NCI-H2107 (cell line): ENCODE results near the gene SLC6A5.

Experiments used
- DNase-seq: peaks from one replicate; lab custom pipeline; 2025; lab: John Stamatoyannopoulos, UW

Gene SLC6A5

GRCh38 chr11:20621679-20622078 lies 22.3 kb downstream of the SLC6A5 start:
- DNase-seq, result no peak

- no peak for DNase-seq
These were observed 23.8 kb downstream of the SLC6A5 start for GRCh38 chr11:20623252-20623651.

GRCh38 chr11:20626279-20626678 lies 26.9 kb downstream of the SLC6A5 start:
- no peak for DNase-seq

GRCh38 chr11:20627026-20627425 lies 27.6 kb downstream of the SLC6A5 start:
- no peak for DNase-seq

- DNase-seq, result no peak
These were observed 28.3 kb downstream of the SLC6A5 start for GRCh38 chr11:20627701-20628100.

- DNase-seq, result no peak
These were observed 32.2 kb downstream of the SLC6A5 start for GRCh38 chr11:20631519-20632168.

- DNase-seq, result no peak
These were observed 32.7 kb downstream of the SLC6A5 start for GRCh38 chr11:20632169-20632532.

GRCh38 chr11:20634044-20634443 lies 34.6 kb downstream of the SLC6A5 start:
- no peak for DNase-seq

GRCh38 chr11:20634781-20635180 lies 35.4 kb downstream of the SLC6A5 start:
- no peak for DNase-seq

GRCh38 chr11:20638074-20638473 lies 38.7 kb downstream of the SLC6A5 start:
- no peak for DNase-seq

- no peak for DNase-seq
These were observed 40.3 kb downstream of the SLC6A5 start for GRCh38 chr11:20639688-20640087.

GRCh38 chr11:20640401-20640800 lies 41.0 kb downstream of the SLC6A5 start:
- no peak for DNase-seq

- DNase-seq, result no peak
These were observed 45.0 kb downstream of the SLC6A5 start for GRCh38 chr11:20644360-20644759.

GRCh38 chr11:20647976-20648565 lies 48.7 kb downstream of the SLC6A5 start:
- peak; percentile 67 for DNase-seq

- no peak for DNase-seq
These were observed 52.9 kb downstream of the SLC6A5 start for GRCh38 chr11:20652150-20652806.

- no peak for DNase-seq
These were observed 54.6 kb downstream of the SLC6A5 start for GRCh38 chr11:20654038-20654437.

GRCh38 chr11:20656901-20657300 lies 57.5 kb downstream of the SLC6A5 start:
- no peak for DNase-seq

- DNase-seq, result peak; percentile 23
These were observed 58.7 kb downstream of the SLC6A5 start for GRCh38 chr11:20658135-20658534.

GRCh38 chr11:20661445-20661844 lies 62.0 kb downstream of the SLC6A5 start:
- DNase-seq, result no peak

GRCh38 chr11:20661850-20662249 lies 62.4 kb downstream of the SLC6A5 start:
- no peak for DNase-seq

- no peak for DNase-seq
These were observed 68.9 kb downstream of the SLC6A5 start for GRCh38 chr11:20668131-20668809.

GRCh38 chr11:20668844-20669819 lies 69.7 kb downstream of the SLC6A5 start, which contains the start of gene NELL1:
Gene NELL1, plus strand, starts transcription at chr11:20669586.
- no peak for DNase-seq
